ENCODE results near the gene KAT6B. TPM values are rescaled to one million over a fixed set of nuclear protein-coding genes. Genes with fewer than 3 reads are reported as not detected.

KAT6B gene
- total RNA-seq, 1 experiment from 2014 or later: 14.9 TPM

- no TSS peak for BruUV-seq (replicated peaks)
- ChIA-PET POLR2A (no interaction called here), CTCF (no interaction called here)
- no peak overlapping the region for H3K4me3 ChIP-seq (ENCODE audit: low read depth, low read length)
- Mint-ChIP-seq H3K36me3 (ENCODE audit: insufficient read depth, unreplicated experiment) (no peaks in the 10 kb centered on the region), H3K27ac (ENCODE audit: unreplicated experiment) (no peak overlapping the region), H3K4me1 (ENCODE audit: low read depth, unreplicated experiment) (peaks cover 10% of the 10 kb centered on the region), H3K4me3 (ENCODE audit: unreplicated experiment) (no peak overlapping the region), H3K27me3 (ENCODE audit: insufficient read depth, unreplicated experiment) (no peaks in the 10 kb centered on the region), H3K9me3 (ENCODE audit: unreplicated experiment) (no peaks in the 10 kb centered on the region)
- H3K4me1 ChIP-seq: no peaks in the 10 kb centered on the region
- H3K27me3 ChIP-seq (replicated peaks; ENCODE audit: control insufficient read depth, insufficient read depth, low read length): no peaks in the 10 kb centered on the region
- no peak for DNase-seq
- H3K36me3 ChIP-seq (ENCODE audit: control insufficient read depth, insufficient read depth, low read length): no peaks in the 10 kb centered on the region
- no peak for TF ChIP-seq CTCF (IDR thresholded peaks at IDR 0.05; ENCODE audit: insufficient read depth in 1 of 2, low read depth in 1 of 2, low read length in 1 of 2, severe bottlenecking in 1 of 2, unreplicated experiment in 1 of 2)
- intact Hi-C loops (cut with micrococcal nuclease; ENCODE audit: unreplicated experiment): no loop called here
- H3K9me3 ChIP-seq: no peaks in the 10 kb centered on the region
These were observed 231.3 kb downstream of the KAT6B start for GRCh38 chr10:75057680-75058079.

GRCh38 chr10:75058161-75058560 is 231.8 kb downstream of the KAT6B start:
- no TSS peak for BruUV-seq (replicated peaks)
- POLR2A ChIA-PET: no interaction called here
- H3K4me3 ChIP-seq (ENCODE audit: low read depth, low read length): no peak overlapping the region
- no peaks in the 10 kb centered on the region for H3K36me3 ChIP-seq (ENCODE audit: control insufficient read depth, insufficient read depth, low read length)
- CTCF ChIA-PET: no interaction called here
- H3K9me3 Mint-ChIP-seq (ENCODE audit: unreplicated experiment): no peaks in the 10 kb centered on the region
- H3K9me3 ChIP-seq: no peaks in the 10 kb centered on the region
- no peaks in the 10 kb centered on the region for H3K27me3 ChIP-seq (replicated peaks; ENCODE audit: control insufficient read depth, insufficient read depth, low read length)
- no peaks in the 10 kb centered on the region for H3K27me3 Mint-ChIP-seq (ENCODE audit: insufficient read depth, unreplicated experiment)
- no peak overlapping the region for H3K27ac Mint-ChIP-seq (ENCODE audit: unreplicated experiment)
- no peaks in the 10 kb centered on the region for H3K36me3 Mint-ChIP-seq (ENCODE audit: insufficient read depth, unreplicated experiment)
- H3K4me1 Mint-ChIP-seq (ENCODE audit: low read depth, unreplicated experiment): peaks cover 10% of the 10 kb centered on the region
- no peak for DNase-seq
- no peak overlapping the region for H3K4me3 Mint-ChIP-seq (ENCODE audit: unreplicated experiment)
- no peaks in the 10 kb centered on the region for H3K4me1 ChIP-seq
- TF ChIP-seq CTCF (IDR thresholded peaks at IDR 0.05; ENCODE audit: insufficient read depth in 1 of 2, low read depth in 1 of 2, low read length in 1 of 2, severe bottlenecking in 1 of 2, unreplicated experiment in 1 of 2): no peak
- intact Hi-C loops (cut with micrococcal nuclease; ENCODE audit: unreplicated experiment): no loop called here

GRCh38 chr10:75061709-75062505 is 235.5 kb downstream of the KAT6B start:
- H3K4me1 Mint-ChIP-seq (ENCODE audit: low read depth, unreplicated experiment): peaks cover 10% of the 10 kb centered on the region

More at GRCh38 chr10:75061709-75062505, 235.5 kb downstream of the KAT6B start:
- no TSS peak for BruUV-seq (replicated peaks)
- Histone ChIP-seq H3K4me1 (no peaks in the 10 kb centered on the region), H3K9me3 (no peaks in the 10 kb centered on the region), H3K27me3 (replicated peaks; ENCODE audit: control insufficient read depth, insufficient read depth, low read length) (no peaks in the 10 kb centered on the region), H3K4me3 (ENCODE audit: low read depth, low read length) (no peak overlapping the region), H3K36me3 (ENCODE audit: control insufficient read depth, insufficient read depth, low read length) (no peaks in the 10 kb centered on the region)
- no peak overlapping the region for H3K27ac Mint-ChIP-seq (ENCODE audit: unreplicated experiment)
- CTCF ChIA-PET: no interaction called here
- TF ChIP-seq CTCF (IDR thresholded peaks at IDR 0.05; ENCODE audit: insufficient read depth in 1 of 2, low read depth in 1 of 2, low read length in 1 of 2, severe bottlenecking in 1 of 2, unreplicated experiment in 1 of 2): no peak
- no peaks in the 10 kb centered on the region for H3K9me3 Mint-ChIP-seq (ENCODE audit: unreplicated experiment)
- no peak overlapping the region for H3K4me3 Mint-ChIP-seq (ENCODE audit: unreplicated experiment)
- intact Hi-C loops (cut with micrococcal nuclease; ENCODE audit: unreplicated experiment): no loop called here
- POLR2A ChIA-PET: no interaction called here
- DNase-seq: no peak
- H3K27me3 Mint-ChIP-seq (ENCODE audit: insufficient read depth, unreplicated experiment): no peaks in the 10 kb centered on the region
- no peaks in the 10 kb centered on the region for H3K36me3 Mint-ChIP-seq (ENCODE audit: insufficient read depth, unreplicated experiment)
